IPS-18a (cell line): Measurements from ENCODE around the gene TRPC4AP.

Experiments
- H3K27ac ChIP-seq: one replicate; pipeline ENCODE4 v1.5.1; 2013; ENCODE audit warnings: low read length
- H3K27me3 ChIP-seq: one replicate; pipeline ENCODE4 v1.6.1; 2013; ENCODE audit warnings: mild to moderate bottlenecking, low read length; ENCODE audit not compliant: control insufficient read depth, insufficient read depth
- H3K36me3 ChIP-seq: one replicate; pipeline ENCODE4 v1.6.1; 2013; ENCODE audit warnings: low read depth, low read length; ENCODE audit not compliant: control insufficient read depth
- H3K4me1 ChIP-seq: one replicate; pipeline ENCODE4 v1.6.1; 2013; ENCODE audit warnings: low read depth, low read length; ENCODE audit not compliant: control insufficient read depth
- H3K4me3 ChIP-seq: one replicate; pipeline ENCODE4 v1.5.1; 2013; ENCODE audit warnings: low read length
- H3K9ac ChIP-seq: one replicate; pipeline ENCODE4 v1.6.1; 2013; ENCODE audit warnings: mild to moderate bottlenecking, low read length, moderate library complexity
- H3K9me3 ChIP-seq: one replicate; pipeline ENCODE4 v1.6.1; 2013; ENCODE audit warnings: low read depth, low read length; ENCODE audit not compliant: control insufficient read depth

TRPC4AP gene

GRCh38 chr20:34978092-34978744 lies 114.4 kb downstream of the TRPC4AP start:
- Histone ChIP-seq H3K9me3 (no peaks in the 10 kb centered on the region), H3K4me1 (peaks cover 2% of the 10 kb centered on the region), H3K9ac (no peak overlapping the region), H3K27me3 (peaks cover 13% of the 10 kb centered on the region), H3K27ac (no peak overlapping the region), H3K36me3 (no peaks in the 10 kb centered on the region), H3K4me3 (no peak overlapping the region)

GRCh38 chr20:34977365-34978091 lies 115.1 kb downstream of the TRPC4AP start:
- H3K4me1 ChIP-seq = no peaks in the 10 kb centered on the region
- peaks cover 6% of the 10 kb centered on the region for H3K27me3 ChIP-seq
- no peaks in the 10 kb centered on the region for H3K36me3 ChIP-seq
- no peak overlapping the region for H3K27ac ChIP-seq
- no peaks in the 10 kb centered on the region for H3K9me3 ChIP-seq
- no peak overlapping the region for H3K4me3 ChIP-seq
- H3K9ac ChIP-seq = no peak overlapping the region

DNA sequence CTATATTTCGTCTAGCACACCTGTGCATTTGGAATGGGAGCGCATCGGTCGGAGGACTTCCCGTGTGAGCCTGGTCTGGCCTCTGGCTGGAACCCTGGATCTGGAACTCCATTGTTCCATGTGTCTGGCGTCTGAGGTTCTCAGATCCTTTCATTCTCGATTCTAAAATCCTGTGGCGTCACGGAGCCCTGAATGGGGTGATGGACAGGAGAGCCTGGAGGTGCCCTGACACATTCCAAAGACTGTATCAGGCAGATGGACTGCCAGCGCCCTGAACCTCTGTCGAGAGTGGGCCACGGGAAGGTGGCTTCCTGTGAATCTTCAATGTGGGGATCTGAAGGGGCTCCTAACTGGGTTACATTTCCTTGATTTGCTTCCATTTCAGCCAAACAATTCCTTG lies 116.3 kb downstream of the TRPC4AP start:
- no peaks in the 10 kb centered on the region for H3K9me3 ChIP-seq
- H3K27ac ChIP-seq = no peak overlapping the region
- H3K9ac ChIP-seq = no peak overlapping the region
- no peaks in the 10 kb centered on the region for H3K4me1 ChIP-seq
- no peak overlapping the region for H3K4me3 ChIP-seq
- H3K36me3 ChIP-seq = no peaks in the 10 kb centered on the region
- H3K27me3 ChIP-seq = no peaks in the 10 kb centered on the region

GRCh38 chr20:34974246-34974645 lies 118.4 kb downstream of the TRPC4AP start:
- H3K9me3 ChIP-seq = no peaks in the 10 kb centered on the region
- no peaks in the 10 kb centered on the region for H3K36me3 ChIP-seq
- H3K4me1 ChIP-seq = no peaks in the 10 kb centered on the region
- H3K27ac ChIP-seq = no peak overlapping the region
- H3K9ac ChIP-seq = no peak overlapping the region
- no peaks in the 10 kb centered on the region for H3K27me3 ChIP-seq
- no peak overlapping the region for H3K4me3 ChIP-seq

- no peaks in the 10 kb centered on the region for H3K9me3 ChIP-seq
- no peaks in the 10 kb centered on the region for H3K4me1 ChIP-seq
- no peaks in the 10 kb centered on the region for H3K27me3 ChIP-seq
- H3K4me3 ChIP-seq = no peak overlapping the region
- H3K9ac ChIP-seq = no peak overlapping the region
- no peak overlapping the region for H3K27ac ChIP-seq
- H3K36me3 ChIP-seq = no peaks in the 10 kb centered on the region
Observed at GRCh38 chr20:34971561-34972235, 120.9 kb downstream of the TRPC4AP start.

DNA sequence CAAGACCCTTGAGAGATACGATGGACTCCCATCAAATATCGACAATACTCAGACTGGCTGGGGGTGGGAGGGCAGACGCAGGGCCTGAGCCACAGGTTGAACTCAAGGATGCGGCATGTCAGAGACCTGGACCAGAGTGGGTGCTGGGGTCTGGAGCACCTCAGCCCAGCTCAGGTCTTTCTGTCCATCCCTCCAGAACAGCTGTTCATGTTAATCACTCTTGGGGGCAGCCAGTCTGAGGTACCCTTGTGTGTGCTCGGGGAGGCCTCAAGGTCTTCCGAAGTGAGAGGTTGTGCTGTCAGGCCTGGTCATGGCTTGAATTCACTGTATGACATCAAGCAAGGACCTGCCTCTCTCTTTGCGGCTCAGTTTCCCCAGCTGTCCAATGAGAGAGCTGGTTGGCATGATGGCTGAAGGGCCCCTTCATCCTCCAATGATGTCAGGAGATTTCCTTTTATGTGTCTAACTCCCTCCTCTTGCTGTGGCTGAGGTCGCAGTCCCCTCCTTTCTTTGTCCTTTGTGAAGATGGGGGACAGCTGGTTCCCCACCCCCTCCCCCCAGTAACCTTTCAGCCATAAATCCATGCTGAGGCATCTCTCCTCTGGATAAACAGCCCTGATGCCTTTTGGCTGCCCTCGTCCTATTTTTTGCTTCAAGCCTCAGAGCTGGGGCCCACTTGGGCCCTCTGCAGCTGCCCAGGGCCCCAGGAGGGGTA lies 121.6 kb downstream of the TRPC4AP start:
- H3K27me3 ChIP-seq = no peaks in the 10 kb centered on the region
- no peaks in the 10 kb centered on the region for H3K4me1 ChIP-seq
- no peak overlapping the region for H3K9ac ChIP-seq
- H3K4me3 ChIP-seq = no peak overlapping the region
- no peaks in the 10 kb centered on the region for H3K9me3 ChIP-seq
- H3K27ac ChIP-seq = no peak overlapping the region
- no peaks in the 10 kb centered on the region for H3K36me3 ChIP-seq

DNA sequence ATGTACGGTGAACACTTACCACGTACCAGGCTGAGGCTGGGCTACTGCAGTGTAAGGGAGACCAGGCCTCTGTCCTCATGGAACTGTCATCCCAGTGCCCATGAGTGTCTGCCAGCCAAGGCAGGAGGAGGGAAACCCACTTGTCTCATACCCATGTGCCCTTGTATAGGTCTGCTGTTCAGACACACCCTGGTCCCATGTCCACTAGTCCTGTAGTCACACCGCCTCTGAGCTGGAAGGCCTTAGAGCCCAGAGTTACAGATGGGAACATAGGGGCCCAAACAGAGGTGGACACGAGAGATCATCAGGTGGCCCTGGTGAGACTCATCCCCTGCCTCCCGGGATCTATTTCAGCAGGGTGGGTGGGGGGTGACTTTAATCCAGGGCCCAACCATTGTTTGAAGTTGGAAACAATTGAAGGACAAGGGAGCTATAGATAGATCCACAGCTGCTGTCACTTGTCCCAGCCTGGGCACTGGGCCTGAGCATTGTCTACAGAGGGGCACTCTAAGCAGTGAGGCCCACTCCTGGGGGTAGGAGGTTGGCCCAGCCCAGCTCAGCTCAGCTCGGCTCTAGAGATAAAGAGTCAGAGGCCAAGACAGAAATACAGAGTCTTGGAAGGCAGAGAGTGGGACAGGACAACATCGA lies 122.3 kb downstream of the TRPC4AP start:
- H3K9ac ChIP-seq = no peak overlapping the region
- no peaks in the 10 kb centered on the region for H3K9me3 ChIP-seq
- no peak overlapping the region for H3K27ac ChIP-seq
- no peaks in the 10 kb centered on the region for H3K36me3 ChIP-seq
- no peaks in the 10 kb centered on the region for H3K27me3 ChIP-seq
- H3K4me1 ChIP-seq = no peaks in the 10 kb centered on the region
- no peak overlapping the region for H3K4me3 ChIP-seq

DNA sequence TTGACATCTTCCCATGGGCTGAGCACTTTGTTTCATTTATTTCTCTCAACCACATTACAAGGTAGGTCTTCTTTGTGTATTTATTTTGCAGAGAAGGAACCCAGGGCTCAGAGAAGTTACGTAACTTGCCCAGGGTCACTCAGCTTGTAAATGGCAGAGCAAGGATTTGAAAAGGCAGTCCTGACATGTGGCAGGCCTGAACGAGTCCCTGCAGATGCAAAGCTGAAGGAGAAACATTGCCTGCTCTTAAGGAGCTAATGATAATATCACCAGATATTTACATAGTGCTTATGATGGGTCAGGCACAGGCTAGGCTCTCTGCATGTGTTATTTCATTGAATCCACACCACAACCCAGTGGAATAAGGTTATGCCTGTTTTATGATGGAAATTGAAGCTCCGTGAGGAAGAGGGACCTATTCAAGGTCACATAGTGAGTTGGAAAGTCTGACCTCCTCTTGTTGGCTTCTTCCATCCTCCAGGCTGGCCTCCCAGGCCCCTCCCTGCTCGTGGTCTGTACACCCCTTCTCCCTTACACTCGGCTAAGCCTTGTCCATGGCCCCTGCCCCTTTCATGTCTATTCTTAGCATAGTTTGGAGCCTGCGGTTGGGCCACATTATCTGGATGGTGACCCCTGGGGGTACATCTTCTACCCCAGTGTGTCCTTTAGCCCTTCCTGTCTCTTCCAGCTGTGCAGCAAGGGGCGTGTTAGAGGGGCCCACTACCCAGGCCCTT lies 124.4 kb downstream of the TRPC4AP start:
- no peaks in the 10 kb centered on the region for H3K4me1 ChIP-seq
- H3K36me3 ChIP-seq = no peaks in the 10 kb centered on the region
- no peak overlapping the region for H3K9ac ChIP-seq
- no peak overlapping the region for H3K4me3 ChIP-seq
- H3K27ac ChIP-seq = no peak overlapping the region
- no peaks in the 10 kb centered on the region for H3K9me3 ChIP-seq
- no peaks in the 10 kb centered on the region for H3K27me3 ChIP-seq

GRCh38 chr20:34967421-34967820 lies 125.2 kb downstream of the TRPC4AP start:
- Histone ChIP-seq H3K27ac (no peak overlapping the region), H3K27me3 (no peaks in the 10 kb centered on the region), H3K9ac (no peak overlapping the region), H3K9me3 (no peaks in the 10 kb centered on the region), H3K36me3 (no peaks in the 10 kb centered on the region), H3K4me3 (no peak overlapping the region), H3K4me1 (no peaks in the 10 kb centered on the region)

GRCh38 chr20:34965051-34965450 lies 127.6 kb downstream of the TRPC4AP start:
- Histone ChIP-seq H3K9ac (no peak overlapping the region), H3K4me1 (no peaks in the 10 kb centered on the region), H3K4me3 (no peak overlapping the region), H3K36me3 (no peaks in the 10 kb centered on the region), H3K27ac (no peak overlapping the region), H3K9me3 (no peaks in the 10 kb centered on the region), H3K27me3 (no peaks in the 10 kb centered on the region)
